K562 (cell line): ENCODE results near the gene AMDHD2. TPM values are rescaled to one million over a fixed set of nuclear protein-coding genes. Genes with fewer than 3 reads are reported as not detected.
A peak's percentile ranks its signal among the peaks of the same experiment; 100 is the strongest.

Source experiments
- CEBPG ChIP-seq, 3 experiments: fragments of 200-800 bp in 1 of 3; sonication (Bioruptor generic) in 1 of 3; sonication (generic) in 1 of 3; formaldehyde crosslinking in 1 of 3; IDR thresholded peaks in 2 of 3; conservative IDR thresholded peaks in 1 of 3; 2 replicates each; pipeline versions ENCODE4 v1.6.1 to v1.8.0; 2016 to 2022; ENCODE audit warnings: missing compliant biosample characterization in 2 of 3, missing genetic modification characterization in 2 of 3, mild to moderate bottlenecking in 1 of 3, missing genetic modification reagents in 1 of 3
- CHD2 ChIP-seq: IDR thresholded peaks from 2 replicates; pipeline ENCODE4 v1.6.1; 2011; ENCODE audit warnings: low read depth, low read length
- CXXC5 ChIP-seq: fragments of 250-450 bp; sonication (Bioruptor Pico); IDR thresholded peaks from 2 replicates; pipeline ENCODE4 v1.8.0; 2022; ENCODE audit warnings: inconsistent platforms, mild to moderate bottlenecking, moderate library complexity
- GTF2A2 ChIP-seq: IDR thresholded peaks from 2 replicates; pipeline ENCODE4 v1.6.1; 2016; ENCODE audit warnings: mild to moderate bottlenecking, missing genetic modification characterization, missing compliant biosample characterization
- HDGF ChIP-seq: fragments of 450-650 bp; IDR thresholded peaks from 2 replicates; pipeline ENCODE4 v1.6.1; 2016
- JUND ChIP-seq, 2 experiments: IDR thresholded peaks; 2 replicates in 1 of 2; 3 replicates in 1 of 2; pipeline ENCODE4 v1.6.1; 2011; ENCODE audit warnings: borderline replicate concordance in 2 of 2, low read depth in 2 of 2, low read length in 2 of 2, improper control_type of control experiment in 1 of 2, missing biosample characterization in 1 of 2, missing genetic modification characterization in 1 of 2, missing genetic modification reagents in 1 of 2
- KAT7 ChIP-seq: sonication (generic); formaldehyde crosslinking; IDR thresholded peaks from 2 replicates; pipeline ENCODE4 v1.8.0; 2022; ENCODE audit warnings: missing genetic modification reagents, mild to moderate bottlenecking, borderline replicate concordance
- MAFF ChIP-seq: IDR thresholded peaks from 2 replicates; pipeline ENCODE4 v1.6.1; 2012; ENCODE audit warnings: low read length, improper control_type of control experiment
- NBN ChIP-seq: fragments of 450-650 bp; IDR thresholded peaks from 2 replicates; pipeline ENCODE4 v1.6.1; 2016; ENCODE audit warnings: low read depth, mild to moderate bottlenecking
- SIN3B ChIP-seq: fragments of 450-650 bp; IDR thresholded peaks from 2 replicates; pipeline ENCODE4 v1.6.1; 2017; ENCODE audit warnings: low read depth, mild to moderate bottlenecking, moderate library complexity
- TGIF2 ChIP-seq: sonication (generic); formaldehyde crosslinking; IDR thresholded peaks from 2 replicates; pipeline ENCODE4 v1.8.1; 2022; ENCODE audit warnings: mild to moderate bottlenecking, missing genetic modification reagents, moderate library complexity
- ZNF175 ChIP-seq: fragments of 200-800 bp; sonication (Bioruptor generic); IDR thresholded peaks from 2 replicates; pipeline ENCODE4 v1.6.1; 2016; ENCODE audit warnings: low read depth, mild to moderate bottlenecking, missing genetic modification characterization, missing compliant biosample characterization
- ZNF197 ChIP-seq: fragments of 200-800 bp; sonication (Bioruptor generic); IDR thresholded peaks from 2 replicates; pipeline ENCODE4 v1.6.1; 2016; ENCODE audit warnings: low read depth, missing genetic modification characterization, missing compliant biosample characterization
- ZNF24 ChIP-seq: fragments of 450-650 bp; IDR thresholded peaks from 2 replicates; pipeline ENCODE4 v1.6.1; 2016
- ZNF584 ChIP-seq: fragments of 200-800 bp; sonication (Bioruptor generic); IDR thresholded peaks from 2 replicates; pipeline ENCODE4 v1.6.1; 2016; ENCODE audit warnings: low read depth, mild to moderate bottlenecking, missing genetic modification characterization, missing compliant biosample characterization
- ZSCAN32 ChIP-seq: fragments of 450-650 bp; formaldehyde crosslinking; IDR thresholded peaks from 2 replicates; pipeline ENCODE4 v1.4.0; 2020; ENCODE audit warnings: mild to moderate bottlenecking, moderate library complexity
- polyA plus RNA-seq, 8 experiments: library from polyadenylated mRNA; depleted of rRNA in 4 of 8; stranded (reverse) in 5 of 8; unstranded in 3 of 8; fragments of >200 nt; fragmentation: Nextera tagmentation in 2 of 8; fragmentation: Illumina TruSeq in 1 of 8; extraction: Ambion mirVana in 2 of 8; extraction: Trizol in 1 of 8; gene quantifications; 2 replicates each; pipeline versions ENCODE4 v1.2.1 to v1.2.3, GENCODE V29; 2011 to 2014; ENCODE audit warnings: inconsistent platforms in 1 of 8, missing spikeins in 1 of 8
- total RNA-seq, 7 experiments: library from RNA; depleted of rRNA in 6 of 7; stranded (reverse); fragments of >200 nt in 6 of 7; fragmentation: Illumina TruSeq in 2 of 7; extraction: Trizol in 2 of 7; gene quantifications; 2 replicates each; pipeline versions ENCODE4 v1.2.1 to v1.2.3, GENCODE V29; 2011 to 2021; ENCODE audit warnings: low replicate concordance in 1 of 7
- TF ChIP-seq, protein P1 (sequence below): sonication (generic); formaldehyde crosslinking; IDR thresholded peaks from 2 replicates; pipeline ENCODE4 v1.8.1; 2022; ENCODE audit warnings: missing genetic modification reagents
- TF ChIP-seq, protein P2 (sequence below), 2 experiments: fragments of 250-450 bp in 1 of 2; fragments of 450-650 bp in 1 of 2; sonication (Bioruptor Pico) in 1 of 2; IDR thresholded peaks; 2 replicates each; pipeline versions ENCODE4 v1.6.1 to v1.8.0; 2016 to 2021; ENCODE audit warnings: mild to moderate bottlenecking in 2 of 2, moderate library complexity in 2 of 2, missing compliant biosample characterization in 1 of 2, missing genetic modification characterization in 1 of 2
- TF ChIP-seq, protein P3 (sequence below), 2 experiments: IDR thresholded peaks; 2 replicates each; pipeline ENCODE4 v1.6.1; 2012; ENCODE audit warnings: improper control_type of control experiment in 2 of 2, low read depth in 2 of 2, low read length in 2 of 2, borderline replicate concordance in 1 of 2
- TF ChIP-seq, protein P4 (sequence below): sonication (generic); formaldehyde crosslinking; IDR thresholded peaks from 2 replicates; pipeline ENCODE4 v1.9.0; 2022; ENCODE audit warnings: mild to moderate bottlenecking, missing genetic modification reagents

AMDHD2 gene
- total and polyA plus RNA-seq, 9 of the 15 experiments (the other 6 are each of a cell fraction or from before 2014, with no cell fraction given), result 0.38 to 56.9 (median 18.3) TPM; not detected in 1

DNA sequence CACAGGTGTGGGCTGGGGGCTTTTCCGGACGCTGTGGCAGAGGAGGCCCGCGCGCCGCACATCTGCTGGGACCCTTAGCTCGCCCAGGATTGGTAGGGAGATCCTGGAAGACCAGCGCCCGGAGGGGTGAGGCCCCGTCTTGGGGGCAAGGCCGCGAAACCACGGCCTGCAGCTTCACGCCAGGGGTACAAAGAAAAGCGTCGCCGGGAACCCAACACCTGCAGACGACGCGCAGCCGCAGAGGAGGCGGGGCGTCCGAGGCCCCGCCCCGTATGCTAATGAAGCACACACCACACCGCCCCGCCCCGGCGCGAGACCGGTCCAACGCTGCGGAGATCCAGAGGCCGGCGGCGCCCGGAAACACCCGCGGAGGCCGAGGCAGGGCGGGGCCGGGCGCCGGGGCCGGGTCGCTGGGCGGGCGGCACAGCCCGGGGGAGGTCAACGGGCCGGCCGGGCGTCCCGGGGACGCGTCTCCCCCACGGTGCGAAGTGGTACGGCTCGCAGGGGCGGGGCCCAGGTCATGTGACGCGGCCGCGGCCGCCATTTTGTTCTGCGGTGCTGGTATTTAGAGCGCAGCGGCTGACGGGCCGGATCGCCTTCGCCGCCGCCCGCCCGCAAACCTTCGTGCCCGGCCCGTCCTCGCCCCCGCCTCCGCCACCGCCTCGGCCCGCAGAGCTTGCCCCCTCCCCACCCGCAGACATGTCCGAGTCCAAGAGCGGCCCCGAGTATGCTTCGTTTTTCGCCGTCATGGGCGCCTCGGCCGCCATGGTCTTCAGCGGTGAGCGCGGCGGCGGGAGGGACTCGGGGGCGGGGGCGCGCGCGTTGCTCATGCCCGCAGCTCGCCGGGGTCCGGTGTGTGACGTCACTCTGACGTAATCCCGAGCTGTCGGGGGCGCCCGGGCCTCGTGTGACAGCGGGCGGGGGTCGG, 6.5 kb upstream of the AMDHD2 start, which contains the start of gene ATP6V0C (continued):
- TF ChIP-seq, protein P1, sequence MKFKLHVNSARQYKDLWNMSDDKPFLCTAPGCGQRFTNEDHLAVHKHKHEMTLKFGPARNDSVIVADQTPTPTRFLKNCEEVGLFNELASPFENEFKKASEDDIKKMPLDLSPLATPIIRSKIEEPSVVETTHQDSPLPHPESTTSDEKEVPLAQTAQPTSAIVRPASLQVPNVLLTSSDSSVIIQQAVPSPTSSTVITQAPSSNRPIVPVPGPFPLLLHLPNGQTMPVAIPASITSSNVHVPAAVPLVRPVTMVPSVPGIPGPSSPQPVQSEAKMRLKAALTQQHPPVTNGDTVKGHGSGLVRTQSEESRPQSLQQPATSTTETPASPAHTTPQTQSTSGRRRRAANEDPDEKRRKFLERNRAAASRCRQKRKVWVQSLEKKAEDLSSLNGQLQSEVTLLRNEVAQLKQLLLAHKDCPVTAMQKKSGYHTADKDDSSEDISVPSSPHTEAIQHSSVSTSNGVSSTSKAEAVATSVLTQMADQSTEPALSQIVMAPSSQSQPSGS, result peak; percentile 84; the same call in 1 of the 2 replicates
- TF ChIP-seq TGIF2 (CRISPR knock-in tag), result peak; percentile 64; the same call in 1 of the 2 replicates
- 0 out of 2 replicates have a peak, but pooled peaks have one; percentile 12 for TF ChIP-seq ZNF24
- peak; percentile 92 for TF ChIP-seq JUND (IDR thresholded peaks at IDR 0.05; ENCODE audit: borderline replicate concordance, low read depth, low read length)
- peak; percentile 6; the same call in 1 of the 3 replicates for TF ChIP-seq JUND (tag; IDR thresholded peaks at IDR 0.05; ENCODE audit: borderline replicate concordance, low read depth, low read length)
- TF ChIP-seq ZSCAN32, result no peak
- TF ChIP-seq ZNF175 (CRISPR knock-in tag), result no peak
- peak; percentile 94 for TF ChIP-seq CXXC5
- TF ChIP-seq, protein P2, sequence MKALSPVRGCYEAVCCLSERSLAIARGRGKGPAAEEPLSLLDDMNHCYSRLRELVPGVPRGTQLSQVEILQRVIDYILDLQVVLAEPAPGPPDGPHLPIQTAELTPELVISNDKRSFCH (CRISPR knock-in tag; IDR thresholded peaks at IDR 0.05), result no peak
- TF ChIP-seq, protein P2 (tag; IDR thresholded peaks at IDR 0.05), result peak; percentile 55; the same call in 1 of the 2 replicates
- TF ChIP-seq ZNF584 (CRISPR knock-in tag), result no peak
- TF ChIP-seq CEBPG (CRISPR knock-in tag; IDR thresholded peaks at IDR 0.05), result peak; percentile 27
- no peak for TF ChIP-seq CEBPG (tag; conservative IDR thresholded peaks at IDR 0.05 in 1 of 2, IDR thresholded peaks at IDR 0.05 in 1 of 2)
- TF ChIP-seq CHD2, result no peak
- TF ChIP-seq ZNF197, result peak; percentile 72
- no peak; the same call in 1 of the 2 replicates for TF ChIP-seq KAT7 (CRISPR knock-in tag)
- TF ChIP-seq, protein P3, sequence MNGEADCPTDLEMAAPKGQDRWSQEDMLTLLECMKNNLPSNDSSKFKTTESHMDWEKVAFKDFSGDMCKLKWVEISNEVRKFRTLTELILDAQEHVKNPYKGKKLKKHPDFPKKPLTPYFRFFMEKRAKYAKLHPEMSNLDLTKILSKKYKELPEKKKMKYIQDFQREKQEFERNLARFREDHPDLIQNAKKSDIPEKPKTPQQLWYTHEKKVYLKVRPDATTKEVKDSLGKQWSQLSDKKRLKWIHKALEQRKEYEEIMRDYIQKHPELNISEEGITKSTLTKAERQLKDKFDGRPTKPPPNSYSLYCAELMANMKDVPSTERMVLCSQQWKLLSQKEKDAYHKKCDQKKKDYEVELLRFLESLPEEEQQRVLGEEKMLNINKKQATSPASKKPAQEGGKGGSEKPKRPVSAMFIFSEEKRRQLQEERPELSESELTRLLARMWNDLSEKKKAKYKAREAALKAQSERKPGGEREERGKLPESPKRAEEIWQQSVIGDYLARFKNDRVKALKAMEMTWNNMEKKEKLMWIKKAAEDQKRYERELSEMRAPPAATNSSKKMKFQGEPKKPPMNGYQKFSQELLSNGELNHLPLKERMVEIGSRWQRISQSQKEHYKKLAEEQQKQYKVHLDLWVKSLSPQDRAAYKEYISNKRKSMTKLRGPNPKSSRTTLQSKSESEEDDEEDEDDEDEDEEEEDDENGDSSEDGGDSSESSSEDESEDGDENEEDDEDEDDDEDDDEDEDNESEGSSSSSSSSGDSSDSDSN (IDR thresholded peaks at IDR 0.05; ENCODE audit: borderline replicate concordance in 1 of 2, low read depth in 2 of 2, low read length in 2 of 2), result peak; percentile 83 to 93
- TF ChIP-seq NBN, result peak; percentile 59; the same call in 1 of the 2 replicates
- TF ChIP-seq, protein P4, sequence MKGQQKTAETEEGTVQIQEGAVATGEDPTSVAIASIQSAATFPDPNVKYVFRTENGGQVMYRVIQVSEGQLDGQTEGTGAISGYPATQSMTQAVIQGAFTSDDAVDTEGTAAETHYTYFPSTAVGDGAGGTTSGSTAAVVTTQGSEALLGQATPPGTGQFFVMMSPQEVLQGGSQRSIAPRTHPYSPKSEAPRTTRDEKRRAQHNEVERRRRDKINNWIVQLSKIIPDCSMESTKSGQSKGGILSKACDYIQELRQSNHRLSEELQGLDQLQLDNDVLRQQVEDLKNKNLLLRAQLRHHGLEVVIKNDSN (CRISPR knock-in tag), result peak; percentile 91
- TF ChIP-seq SIN3B, result peak; percentile 74
- TF ChIP-seq GTF2A2, result peak; percentile 79
- no peak for TF ChIP-seq MAFF
- TF ChIP-seq HDGF, result no peak
